HG03066 (cell line): ENCODE data around the gene P2RY8.

ENCODE experiments used
- ATAC-seq: cut with Tn5 transposase; IDR thresholded peaks from one replicate; pipeline ENCODE4 v1.9.1; 2021; ENCODE audit warnings: low read depth; ENCODE audit not compliant: unreplicated experiment

P2RY8 gene

GRCh38 chrX:1466971-1467561, 69.9 kb downstream of the P2RY8 start:
- peak; percentile 45 for ATAC-seq

GRCh38 chrX:1466232-1466661, 70.7 kb downstream of the P2RY8 start:
- ATAC-seq, result no peak

DNA sequence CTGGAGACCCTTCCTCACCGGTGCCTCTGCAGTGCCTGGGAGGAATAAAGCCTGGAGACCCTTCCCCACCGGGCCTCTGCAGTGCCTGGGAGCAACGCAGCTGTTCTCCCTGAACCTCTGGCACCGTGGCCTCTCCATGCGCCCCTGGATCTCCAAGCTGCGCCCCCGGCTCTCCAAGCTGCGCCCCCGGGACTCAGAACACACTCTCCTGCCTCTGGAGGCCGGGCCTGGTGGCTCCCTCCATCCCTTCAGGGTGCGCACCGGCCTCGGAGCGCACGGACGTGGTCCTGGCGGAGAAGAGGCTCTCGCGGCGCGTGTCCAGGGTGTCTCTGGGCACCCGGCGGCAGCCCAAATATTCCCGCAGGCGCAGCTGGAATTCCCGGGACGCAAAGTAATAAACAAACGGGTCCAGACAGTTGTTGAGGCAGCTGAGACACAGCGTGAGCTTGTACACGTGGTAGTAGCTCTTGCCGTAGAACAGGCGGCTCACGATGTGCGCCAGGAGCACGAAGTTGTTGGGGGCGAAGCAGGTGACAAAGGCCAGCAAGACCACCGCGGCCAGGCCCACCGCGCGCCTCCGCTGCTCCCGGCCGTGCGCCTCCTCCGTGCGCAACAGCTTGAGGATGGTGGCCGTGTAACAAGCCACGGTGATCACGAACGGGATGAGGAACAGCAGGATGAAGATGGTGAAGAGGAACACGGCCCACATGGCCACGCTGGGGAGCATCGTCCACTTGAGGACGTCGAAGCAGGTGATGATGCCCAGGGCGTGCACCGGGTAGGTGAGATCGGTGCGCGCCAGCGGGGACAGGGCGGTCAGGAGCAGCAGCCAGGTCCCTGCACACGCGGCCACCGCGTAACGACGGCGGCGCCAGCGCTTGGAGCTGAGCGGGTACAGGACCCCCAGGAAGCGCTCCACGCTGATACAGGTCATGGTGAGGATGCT, 71.4 kb downstream of the P2RY8 start:
- no peak for ATAC-seq

GRCh38 chrX:1464971-1465285, 72.1 kb downstream of the P2RY8 start:
- no peak for ATAC-seq

- ATAC-seq, result no peak
Measured at GRCh38 chrX:1464041-1464970, 72.7 kb downstream of the P2RY8 start.

GRCh38 chrX:1463581-1463980, 73.4 kb downstream of the P2RY8 start:
- ATAC-seq, result no peak

DNA sequence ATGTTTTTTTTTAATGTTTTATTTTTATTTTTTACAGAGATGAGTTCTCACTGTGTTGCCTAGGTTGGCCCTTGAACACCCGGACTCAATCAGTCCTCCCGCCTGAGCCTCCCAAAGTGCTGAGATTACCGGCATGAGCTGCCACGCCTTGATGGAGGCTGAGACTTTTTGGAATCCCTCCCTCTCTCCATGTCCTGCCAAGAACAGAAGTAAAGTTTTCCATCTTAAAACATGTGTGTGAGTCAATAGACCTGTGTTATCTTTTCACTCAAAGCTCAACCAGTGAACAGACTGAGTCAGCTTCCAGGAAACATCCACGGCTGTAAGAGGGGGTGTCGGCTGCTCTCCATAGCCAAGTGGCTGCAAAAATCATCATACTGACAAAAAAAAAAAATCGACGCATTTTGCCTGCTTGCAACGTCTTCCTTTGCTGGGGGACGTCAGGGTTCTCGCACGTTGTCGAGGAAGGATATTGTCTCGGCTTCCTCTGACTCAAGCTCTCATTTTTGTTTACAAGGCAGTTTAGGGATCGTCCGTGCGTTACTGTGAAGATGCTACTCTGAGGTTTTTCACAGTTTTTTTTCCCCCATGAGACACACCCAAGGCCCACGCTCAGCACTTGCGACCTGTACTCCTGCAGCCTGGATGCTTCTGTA, 74.3 kb downstream of the P2RY8 start:
- no peak for ATAC-seq

- ATAC-seq, result no peak
Measured at GRCh38 chrX:1462110-1462509, 74.9 kb downstream of the P2RY8 start.

DNA sequence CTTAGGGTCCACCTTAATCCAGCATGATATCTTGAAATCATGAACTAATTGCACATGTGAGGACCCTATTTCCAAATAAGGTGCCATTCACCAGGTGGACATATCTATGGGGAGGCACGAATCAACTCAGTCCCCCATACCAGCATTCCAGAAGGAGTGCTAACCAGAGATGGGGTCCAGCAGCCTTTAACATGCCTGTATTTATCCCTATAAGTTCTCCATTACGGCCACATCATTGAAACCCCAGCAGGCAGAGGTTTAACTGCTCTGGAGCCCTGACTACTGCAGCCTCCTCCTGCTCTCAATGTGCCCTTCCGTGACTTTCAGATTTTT, 81.1 kb downstream of the P2RY8 start:
- no peak for ATAC-seq

GRCh38 chrX:1453951-1454785, 82.8 kb downstream of the P2RY8 start:
- no peak for ATAC-seq

GRCh38 chrX:1453395-1453783, 83.6 kb downstream of the P2RY8 start:
- peak; percentile 9 for ATAC-seq

GRCh38 chrX:1452516-1453394, 84.2 kb downstream of the P2RY8 start, which contains the start of gene ASMTL:
Gene ASMTL, minus strand, starts transcription at chrX:1452909. Its CDS starts 69 bp downstream, at chrX:1452840.
- peak; percentile 73 for ATAC-seq

DNA sequence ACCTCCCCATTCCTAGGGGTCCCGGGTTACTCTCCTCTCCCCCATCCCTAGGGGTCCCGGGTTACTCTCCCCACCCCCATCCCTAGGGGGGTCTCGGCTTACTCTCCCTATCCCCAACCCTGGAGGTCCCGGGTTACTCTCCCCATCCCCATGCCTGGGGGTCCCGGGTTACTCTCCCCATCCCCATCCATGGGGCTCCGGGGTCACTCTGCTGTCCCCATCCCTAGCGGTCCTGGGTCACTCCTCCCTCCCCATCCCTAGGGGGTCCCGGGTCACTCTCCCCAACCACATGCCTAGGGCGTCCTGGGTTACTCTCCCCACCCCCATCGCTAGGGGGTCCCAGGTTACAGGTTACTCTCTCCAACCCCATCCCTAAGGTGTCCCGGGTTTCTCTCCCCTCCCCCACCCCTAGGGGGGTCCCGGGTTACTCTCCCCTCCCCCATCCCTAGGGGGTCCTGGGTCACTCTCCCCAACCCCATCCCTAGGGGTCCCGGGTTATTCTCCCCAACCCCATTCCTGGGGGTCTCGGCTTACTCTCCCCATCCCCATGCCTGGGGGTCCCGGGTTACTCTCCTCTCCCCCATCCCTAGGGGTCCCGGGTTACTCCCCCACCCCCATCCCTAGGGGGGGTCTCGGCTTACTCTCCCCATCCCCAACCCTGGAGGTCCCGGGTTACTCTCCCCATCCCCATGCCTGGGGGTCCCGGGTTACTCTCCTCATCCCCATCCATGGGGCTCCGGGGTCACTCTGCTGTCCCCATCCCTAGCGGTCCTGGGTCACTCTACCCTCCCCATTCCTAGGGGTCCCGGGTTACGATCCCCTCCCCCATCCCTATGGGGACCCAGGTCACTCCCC, 85.1 kb downstream of the P2RY8 start:
- no peak for ATAC-seq

- ATAC-seq, result no peak
Measured at GRCh38 chrX:1451251-1451660, 85.7 kb downstream of the P2RY8 start.

DNA sequence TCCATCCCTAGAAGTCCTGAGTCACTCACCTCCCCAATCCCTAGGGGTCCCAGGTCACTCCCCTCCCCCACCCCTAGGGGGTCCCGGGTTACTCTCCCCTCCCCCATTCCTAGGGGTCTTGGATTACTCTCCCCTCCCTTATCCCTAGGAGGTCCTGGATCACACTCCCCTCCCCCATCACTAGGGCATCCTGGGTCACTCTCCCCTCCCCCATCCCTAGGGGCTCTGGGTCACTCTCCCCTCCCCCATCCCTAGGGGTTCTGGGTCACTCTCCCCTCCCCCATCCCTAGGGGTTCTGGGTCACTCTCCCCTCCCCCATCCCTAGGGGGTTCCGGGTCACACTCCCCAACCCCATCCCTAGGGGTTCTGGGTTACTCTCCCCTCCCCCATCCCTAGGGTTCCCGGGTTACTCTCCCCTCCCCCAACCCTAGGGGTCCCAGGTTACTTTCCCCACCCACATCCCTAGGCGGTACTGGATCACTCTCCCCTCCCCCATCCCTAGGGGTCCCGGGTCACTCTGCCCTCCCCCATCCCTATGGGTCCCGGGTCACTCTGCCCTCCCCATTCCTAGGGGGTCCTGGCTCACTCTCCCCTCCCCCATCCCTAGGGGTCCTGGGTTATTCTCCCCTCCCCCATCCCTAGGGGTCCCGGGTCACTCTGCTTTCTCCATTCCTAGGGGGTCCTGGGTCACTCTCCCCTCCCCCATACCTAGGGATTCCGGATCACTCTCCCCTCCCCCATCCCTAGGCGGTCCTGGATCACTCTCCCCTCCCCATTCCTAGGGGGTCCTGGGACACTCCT, 86.4 kb downstream of the P2RY8 start:
- no peak for ATAC-seq

DNA sequence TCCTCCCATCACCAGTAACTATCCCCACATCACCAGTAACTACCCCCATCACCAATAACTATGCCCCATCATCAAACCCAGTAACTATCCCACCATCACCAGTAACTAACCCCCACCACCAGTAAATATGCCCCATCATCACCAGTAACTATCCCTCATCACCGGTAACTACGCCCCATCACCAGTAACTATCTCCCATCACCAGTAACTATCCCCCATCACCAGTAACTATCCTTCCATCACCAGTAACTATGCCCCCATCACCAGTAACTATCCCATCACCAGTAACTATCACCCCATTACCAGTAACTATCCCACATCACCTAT, 87.2 kb downstream of the P2RY8 start:
- no peak for ATAC-seq
